ENCODE results near the gene FOXP1. TPM values are rescaled to one million over a fixed set of nuclear protein-coding genes. Genes with fewer than 3 reads are reported as not detected.

FOXP1 gene
- total and polyA plus RNA-seq, 9 of the 15 experiments (the other 6 are each of a cell fraction or from before 2014, with no cell fraction given): 7.7 to 34.5 (median 13.7) TPM

- 0 out of 3 replicates have a peak, but pooled peaks have one; percentile 7 for ATAC-seq
- no peaks in the 10 kb centered on the region for H3K9me1 ChIP-seq (ENCODE audit: control insufficient read depth, insufficient read depth, low read length)
- no peak for DNase-seq (ENCODE audit: extremely low read depth in 1 of 4, low spot score in 3 of 4)
- peaks cover 6% of the 10 kb centered on the region; the same call in 1 of the 2 replicates for H4K20me1 ChIP-seq (replicated peaks; ENCODE audit: control insufficient read depth, insufficient read depth, low read length)
- ChIA-PET CTCF (ENCODE audit: low intra/inter-chr PET ratio) (no interaction called here), POLR2A (no interaction called here)
- intact Hi-C loops (cut with micrococcal nuclease): loop anchor here (10.0 kb wide), 1 partner anchor 518 kb away; the partner anchor contains the start of gene FOXP1
- H3K9ac ChIP-seq (ENCODE audit: insufficient read depth in 1 of 2, low read depth in 2 of 2, low read length in 2 of 2): no peak overlapping the region
- TF ChIP-seq ARID1B (IDR thresholded peaks at IDR 0.05): peak; percentile 7; the same call in 1 of the 2 replicates
- no peak for TF ChIP-seq EGR1 (conservative IDR thresholded peaks at IDR 0.05)
- TF ChIP-seq ZNF318 (IDR thresholded peaks at IDR 0.05; ENCODE audit: borderline replicate concordance in 1 of 2, low read depth in 1 of 2): 0 out of 4 replicates have a peak, but pooled peaks of 1 of the 2 experiments have one; percentile 38
- TF ChIP-seq ATF3 (IDR thresholded peaks at IDR 0.05): peak; percentile 89
- TF ChIP-seq ATF3 (CRISPR knock-in tag; conservative IDR thresholded peaks at IDR 0.05): no peak
- TF ChIP-seq DPF2 (IDR thresholded peaks at IDR 0.05): 0 out of 2 replicates have a peak, but pooled peaks have one; percentile 23
- TF ChIP-seq CEBPB (tag; IDR thresholded peaks at IDR 0.05): peak; percentile 84
- TF ChIP-seq CEBPG (CRISPR knock-in tag; IDR thresholded peaks at IDR 0.05): peak; percentile 80
- TF ChIP-seq CEBPG (tag; conservative IDR thresholded peaks at IDR 0.05 in 1 of 2, IDR thresholded peaks at IDR 0.05 in 1 of 2): peak; percentile 78 to 83
- no peak for TF ChIP-seq RBFOX2 (IDR thresholded peaks at IDR 0.05; ENCODE audit: low read depth, low read length)
- H3K4me3 ChIP-seq: no peak overlapping the region
- H3K27me3 ChIP-seq (ENCODE audit: control insufficient read depth in 2 of 2, insufficient read depth in 2 of 2, low read length in 2 of 2): no peaks in the 10 kb centered on the region
- H3K4me1 ChIP-seq (replicated peaks in 1 of 2; ENCODE audit: control insufficient read depth in 2 of 2, insufficient read depth in 2 of 2, low read length in 2 of 2): peaks cover 11 to 34% of the 10 kb centered on the region in 2 experiments; a peak in 4 of 5 replicates
- H3K79me2 ChIP-seq (ENCODE audit: control insufficient read depth, insufficient read depth, low read length): peaks cover 43% of the 10 kb centered on the region
- no peak overlapping the region for H3K4me2 ChIP-seq (ENCODE audit: insufficient read depth, low read length)
- no peaks in the 10 kb centered on the region for H3K36me3 ChIP-seq (ENCODE audit: control insufficient read depth, insufficient read depth, low read length)
- no TSS peak for BruUV-seq (replicated peaks)
- peak overlapping the region; percentile 28; the same call in 1 of the 3 replicates for H3K27ac ChIP-seq (ENCODE audit: extremely low read depth, low read depth, low read length)
- WGBS (ENCODE audit: insufficient coverage, low coverage, missing lambda C conversion rate): 7% methylated on average over 3 of the region's 3 CpGs
- H2AFZ ChIP-seq (ENCODE audit: low read depth, low read length): no peak overlapping the region
- no peaks in the 10 kb centered on the region for H3K9me3 ChIP-seq (replicated peaks; ENCODE audit: control insufficient read depth, insufficient read depth, low read depth, low read length)
- in situ Hi-C loops (cut with MboI): no loop called here
- no peak for FAIRE-seq
Measured at GRCh38 chr3:71066849-71067261, 516.7 kb downstream of the FOXP1 start.
